GM18508 (cell line): Measurements from ENCODE around the gene LPIN1.
"Not testable (repeated sequence)": the region's sequence is repeated elsewhere in the genome, so short reads cannot be mapped to it uniquely, and the experiment has no call there.

Source experiments
- ATAC-seq: cut with Tn5 transposase; IDR thresholded peaks from one replicate; pipeline ENCODE4 v1.9.1; 2021; ENCODE audit warnings: moderate number of reproducible peaks; ENCODE audit not compliant: insufficient read depth, unreplicated experiment

The LPIN1 gene

GRCh38 chr2:11827547-11827946 lies 81.1 kb downstream of the LPIN1 start:
- no peak for ATAC-seq

- no peak for ATAC-seq
Observed at GRCh38 chr2:11828933-11829323, 82.5 kb downstream of the LPIN1 start.

- peak; percentile 25 for ATAC-seq
Observed at GRCh38 chr2:11829324-11829946, 83.0 kb downstream of the LPIN1 start.

- ATAC-seq = peak; percentile 73
Observed at GRCh38 chr2:11829947-11830707, 83.7 kb downstream of the LPIN1 start.

GRCh38 chr2:11830708-11831301 lies 84.4 kb downstream of the LPIN1 start:
- ATAC-seq = no peak

- ATAC-seq = no peak
Observed at GRCh38 chr2:11831415-11831814, 85.0 kb downstream of the LPIN1 start.

GRCh38 chr2:11832531-11832930 lies 86.1 kb downstream of the LPIN1 start:
- ATAC-seq = no peak

GRCh38 chr2:11833601-11834000 lies 87.2 kb downstream of the LPIN1 start:
- ATAC-seq = no peak

- ATAC-seq = no peak
Observed at GRCh38 chr2:11835403-11835802, 89.0 kb downstream of the LPIN1 start.

GRCh38 chr2:11836647-11837219 lies 90.3 kb downstream of the LPIN1 start:
- no peak for ATAC-seq

- no peak for ATAC-seq
Observed at GRCh38 chr2:11837875-11838734, 91.7 kb downstream of the LPIN1 start.

GRCh38 chr2:11839916-11840315 lies 93.5 kb downstream of the LPIN1 start:
- ATAC-seq = no peak

GRCh38 chr2:11842336-11842735 lies 95.9 kb downstream of the LPIN1 start:
- ATAC-seq = no peak

GRCh38 chr2:11844798-11845197 lies 98.4 kb downstream of the LPIN1 start:
- ATAC-seq = not testable (repeated sequence)

GRCh38 chr2:11847935-11848334 lies 101.5 kb downstream of the LPIN1 start:
- not testable (repeated sequence) for ATAC-seq

- no peak for ATAC-seq
Observed at GRCh38 chr2:11850082-11850481, 103.7 kb downstream of the LPIN1 start.

- ATAC-seq = no peak
Observed at GRCh38 chr2:11852526-11853196, 106.2 kb downstream of the LPIN1 start.

- ATAC-seq = no peak
Observed at GRCh38 chr2:11853197-11853588, 106.8 kb downstream of the LPIN1 start.

- ATAC-seq = no peak
Observed at GRCh38 chr2:11855064-11855760, 108.8 kb downstream of the LPIN1 start.
